Testis (tissue), 2 donors: ENCODE results near the gene IL18R1.

ENCODE experiments used
- CTCF ChIP-seq, 3 experiments: fragments of 450-650 bp in 2 of 3; fragments of 200-600 bp in 1 of 3; sonication (generic) in 1 of 3; IDR thresholded peaks; one replicate each; pipeline ENCODE4 v1.5.1; 2016 to 2019; ENCODE audit warnings: antibody characterized with exemption in 3 of 3, mild to moderate bottlenecking in 2 of 3, moderate library complexity in 1 of 3
- POLR2A ChIP-seq: fragments of 450-650 bp; IDR thresholded peaks from one replicate; pipeline ENCODE4 v1.6.1; 2017; ENCODE audit warnings: antibody characterized with exemption, mild to moderate bottlenecking, moderate library complexity

GRCh38 chr2:102418421-102418961 lies 62.9 kb downstream of the IL18R1 start:
- no peak for TF ChIP-seq CTCF (IDR thresholded peaks at IDR 0.05)
- no peak for TF ChIP-seq POLR2A
